Measurements from ENCODE around the gene SCAMP2.

SCAMP2 gene

GRCh38 chr15:74827614-74828013 lies 45.6 kb downstream of the SCAMP2 start:
- no peak for TF ChIP-seq JUND (IDR thresholded peaks at IDR 0.05; ENCODE audit: low read depth)
- in situ Hi-C loops (cut with HindIII; ENCODE audit: low pct_unique_long_range_greater_than_20kb, low sequenced_read_pairs) = no loop called here
- peak in 1 of 2 experiments; percentile 51 for DNase-seq (ENCODE audit: low read depth in 1 of 2, low spot score in 1 of 2)

- no peak for TF ChIP-seq JUND (IDR thresholded peaks at IDR 0.05; ENCODE audit: low read depth)
- in situ Hi-C loops (cut with HindIII; ENCODE audit: low pct_unique_long_range_greater_than_20kb, low sequenced_read_pairs) = no loop called here
- DNase-seq (ENCODE audit: low read depth in 1 of 2, low spot score in 1 of 2) = no peak
These were observed 46.2 kb downstream of the SCAMP2 start for GRCh38 chr15:74826921-74827320.

GRCh38 chr15:74826364-74826819 lies 46.8 kb downstream of the SCAMP2 start, which contains the start of gene CPLX3:
TSS of gene CPLX3 (plus strand) at chr15:74826627. CDS start at chr15:74826704, 77 bp downstream.
- peak; percentile 56 to 70 for DNase-seq (ENCODE audit: low read depth in 1 of 2, low spot score in 1 of 2)
- in situ Hi-C loops (cut with HindIII; ENCODE audit: low pct_unique_long_range_greater_than_20kb, low sequenced_read_pairs) = no loop called here
- no peak for TF ChIP-seq JUND (IDR thresholded peaks at IDR 0.05; ENCODE audit: low read depth)

GRCh38 chr15:74825866-74826265 lies 47.3 kb downstream of the SCAMP2 start:
- no peak for DNase-seq (ENCODE audit: low read depth in 1 of 2, low spot score in 1 of 2)
- in situ Hi-C loops (cut with HindIII; ENCODE audit: low pct_unique_long_range_greater_than_20kb, low sequenced_read_pairs) = no loop called here
- TF ChIP-seq JUND (IDR thresholded peaks at IDR 0.05; ENCODE audit: low read depth) = no peak

- DNase-seq (ENCODE audit: low read depth in 1 of 2, low spot score in 1 of 2) = no peak
- in situ Hi-C loops (cut with HindIII; ENCODE audit: low pct_unique_long_range_greater_than_20kb, low sequenced_read_pairs) = no loop called here
- no peak for TF ChIP-seq JUND (IDR thresholded peaks at IDR 0.05; ENCODE audit: low read depth)
These were observed 48.2 kb downstream of the SCAMP2 start for GRCh38 chr15:74824976-74825375.

- TF ChIP-seq JUND (IDR thresholded peaks at IDR 0.05; ENCODE audit: low read depth) = no peak
- DNase-seq (ENCODE audit: low read depth in 1 of 2, low spot score in 1 of 2) = no peak
- in situ Hi-C loops (cut with HindIII; ENCODE audit: low pct_unique_long_range_greater_than_20kb, low sequenced_read_pairs) = no loop called here
These were observed 49.8 kb downstream of the SCAMP2 start for GRCh38 chr15:74823324-74823723.

- no peak for TF ChIP-seq JUND (IDR thresholded peaks at IDR 0.05; ENCODE audit: low read depth)
- DNase-seq (ENCODE audit: low read depth in 1 of 2, low spot score in 1 of 2) = no peak
- in situ Hi-C loops (cut with HindIII; ENCODE audit: low pct_unique_long_range_greater_than_20kb, low sequenced_read_pairs) = no loop called here
These were observed 50.9 kb downstream of the SCAMP2 start for GRCh38 chr15:74822233-74822632.

- no peak for TF ChIP-seq JUND (IDR thresholded peaks at IDR 0.05; ENCODE audit: low read depth)
- DNase-seq (ENCODE audit: low read depth in 1 of 2, low spot score in 1 of 2) = no peak
- in situ Hi-C loops (cut with HindIII; ENCODE audit: low pct_unique_long_range_greater_than_20kb, low sequenced_read_pairs) = no loop called here
These were observed 51.4 kb downstream of the SCAMP2 start for GRCh38 chr15:74821790-74822158.

- DNase-seq (ENCODE audit: low read depth in 1 of 2, low spot score in 1 of 2) = peak in 1 of 2 experiments; percentile 80
- TF ChIP-seq JUND (IDR thresholded peaks at IDR 0.05; ENCODE audit: low read depth) = no peak
- in situ Hi-C loops (cut with HindIII; ENCODE audit: low pct_unique_long_range_greater_than_20kb, low sequenced_read_pairs) = no loop called here
These were observed 51.9 kb downstream of the SCAMP2 start for GRCh38 chr15:74821091-74821789.

- in situ Hi-C loops (cut with HindIII; ENCODE audit: low pct_unique_long_range_greater_than_20kb, low sequenced_read_pairs) = no loop called here
- no peak for TF ChIP-seq JUND (IDR thresholded peaks at IDR 0.05; ENCODE audit: low read depth)
- DNase-seq (ENCODE audit: low read depth in 1 of 2, low spot score in 1 of 2) = no peak
These were observed 53.1 kb downstream of the SCAMP2 start for GRCh38 chr15:74820056-74820455.

- DNase-seq (ENCODE audit: low read depth in 1 of 2, low spot score in 1 of 2) = peak; percentile 82 to 97
- TF ChIP-seq JUND (IDR thresholded peaks at IDR 0.05; ENCODE audit: low read depth) = no peak
These were observed 55.8 kb downstream of the SCAMP2 start for GRCh38 chr15:74817370-74817737.

GRCh38 chr15:74816624-74817369 lies 56.4 kb downstream of the SCAMP2 start:
- in situ Hi-C loops (cut with HindIII; ENCODE audit: low pct_unique_long_range_greater_than_20kb, low sequenced_read_pairs) = no loop called here
- DNase-seq (ENCODE audit: low read depth in 1 of 2, low spot score in 1 of 2) = no peak
- TF ChIP-seq JUND (IDR thresholded peaks at IDR 0.05; ENCODE audit: low read depth) = no peak

More at GRCh38 chr15:74817370-74817737, 55.8 kb downstream of the SCAMP2 start:
- in situ Hi-C loops (cut with HindIII; ENCODE audit: low pct_unique_long_range_greater_than_20kb, low sequenced_read_pairs) = no loop called here

GRCh38 chr15:74815961-74816360 lies 57.2 kb downstream of the SCAMP2 start:
- TF ChIP-seq JUND (IDR thresholded peaks at IDR 0.05; ENCODE audit: low read depth) = no peak
- no peak for DNase-seq (ENCODE audit: low read depth in 1 of 2, low spot score in 1 of 2)
- in situ Hi-C loops (cut with HindIII; ENCODE audit: low pct_unique_long_range_greater_than_20kb, low sequenced_read_pairs) = no loop called here
